GM19239 (cell line): Measurements from ENCODE around the gene ATR.
A peak's percentile ranks its signal among the peaks of the same experiment; 100 is the strongest.
"Not testable (repeated sequence)": the region's sequence is repeated elsewhere in the genome, so short reads cannot be mapped to it uniquely, and the experiment has no call there.

Experiments
- DNase-seq: peaks from one replicate; pipeline ENCODE4 v3.0.0; 2011; ENCODE audit warnings: low spot score; ENCODE audit not compliant: insufficient read length
- FAIRE-seq: peaks from 2 replicates; lab custom pipeline; 2011; peaks lifted over from hg19 to GRCh38; lab: Jason Lieb, UNC

ATR gene

DNA sequence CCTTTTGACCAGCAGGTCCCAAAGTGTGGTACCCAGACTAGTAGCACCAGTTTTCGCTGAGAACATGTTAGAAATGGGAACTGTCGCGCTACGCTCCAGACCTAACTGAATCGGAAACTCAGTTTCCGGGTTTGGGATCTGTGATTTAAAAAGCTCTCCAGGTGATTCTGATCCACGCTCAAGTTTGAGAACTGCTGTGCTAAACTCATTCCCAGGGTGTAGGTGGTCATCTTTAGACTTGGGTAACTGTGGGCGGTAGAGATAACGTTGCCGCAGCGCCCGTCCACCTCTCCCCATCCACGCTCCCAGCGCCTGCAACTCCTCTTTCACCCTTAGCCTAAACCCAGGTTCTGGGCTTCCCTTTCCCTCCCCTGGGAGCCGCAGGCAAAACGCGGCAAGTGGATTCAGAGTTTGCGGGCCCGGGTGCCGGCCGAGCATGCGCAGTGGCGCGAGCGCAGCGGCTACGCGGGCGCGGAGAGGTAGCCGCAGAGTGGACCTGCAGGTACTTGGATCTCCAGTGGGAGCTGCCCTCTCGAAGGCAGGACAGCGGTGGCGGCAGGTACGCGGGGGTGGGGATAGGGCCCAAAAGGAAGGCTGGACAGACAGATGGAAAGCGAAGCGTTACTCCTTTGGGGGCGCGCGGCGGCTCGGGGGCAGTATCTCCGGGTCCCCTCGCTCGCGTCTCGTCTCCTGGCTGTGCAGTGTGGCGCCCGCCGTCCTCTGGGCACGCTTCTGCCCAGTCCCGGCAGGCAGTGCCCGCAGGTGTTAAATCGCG is 17.6 kb upstream of the ATR start, which contains the start of gene PLS1:
Gene PLS1 (plus strand): TSS at position 443 of the 775 bp plus-strand sequence. CDS start 67,845 bp downstream, outside the sequence.
- peak; percentile 78 for FAIRE-seq
- peak; percentile 80 for DNase-seq

DNA sequence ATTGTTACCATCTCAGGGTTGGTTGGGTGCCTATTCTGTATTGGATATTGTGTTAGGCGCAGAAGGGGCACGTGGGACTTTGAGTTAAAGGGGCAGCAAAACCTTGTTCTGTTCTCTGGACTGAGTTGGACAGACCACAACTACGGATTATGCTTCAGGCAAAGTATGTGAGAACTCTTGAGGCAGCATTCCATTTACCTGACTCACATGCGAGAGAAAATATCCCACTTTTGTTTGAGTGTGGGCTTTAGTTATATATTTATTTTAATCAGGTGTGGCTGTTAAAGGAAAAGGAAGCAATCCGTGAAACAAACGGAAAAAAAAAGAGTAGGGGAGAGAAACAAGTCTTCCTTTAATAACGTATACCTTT is 17.0 kb upstream of the ATR start:
- DNase-seq: no peak
- no peak for FAIRE-seq

DNA sequence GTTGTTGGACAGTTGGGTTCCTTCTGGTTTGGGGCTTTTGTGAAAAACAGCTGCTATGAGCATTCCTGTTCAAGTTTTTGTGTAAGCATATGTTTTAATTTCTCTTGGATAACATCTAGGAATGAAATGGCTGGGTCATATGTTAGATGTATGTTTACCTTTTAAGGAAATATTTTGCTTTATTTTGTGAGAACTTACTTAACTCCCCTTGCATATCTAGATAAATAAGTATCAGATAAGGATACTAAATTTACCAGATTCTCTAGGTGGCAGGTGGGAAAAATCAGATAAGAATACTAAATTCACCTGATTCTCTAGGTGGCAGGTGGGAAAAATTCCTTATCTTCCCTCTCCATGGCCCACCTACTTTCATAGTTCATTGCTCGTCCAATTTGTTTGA is 16.6 kb upstream of the ATR start:
- FAIRE-seq: no peak
- DNase-seq: no peak

DNA sequence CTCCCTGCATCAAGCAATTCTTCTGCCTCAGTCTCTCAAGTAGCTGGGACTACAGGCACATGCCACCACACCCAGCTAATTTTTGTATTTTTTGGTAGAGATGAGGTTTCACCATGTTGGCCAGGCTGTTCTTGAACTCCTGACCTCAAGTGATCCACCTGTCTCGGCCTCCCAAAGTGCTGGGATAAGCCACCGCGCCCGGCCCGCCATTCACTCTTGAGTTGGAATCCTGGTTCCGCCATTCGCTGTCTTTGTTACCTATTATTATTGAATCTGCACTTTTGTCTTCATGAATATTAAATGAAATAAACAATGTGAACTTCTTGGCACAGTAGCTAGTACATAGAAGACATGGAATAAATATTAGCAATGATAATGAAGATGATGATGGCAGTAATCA is 13.7 kb upstream of the ATR start:
- DNase-seq, FAIRE-seq: not testable (repeated sequence)

DNA sequence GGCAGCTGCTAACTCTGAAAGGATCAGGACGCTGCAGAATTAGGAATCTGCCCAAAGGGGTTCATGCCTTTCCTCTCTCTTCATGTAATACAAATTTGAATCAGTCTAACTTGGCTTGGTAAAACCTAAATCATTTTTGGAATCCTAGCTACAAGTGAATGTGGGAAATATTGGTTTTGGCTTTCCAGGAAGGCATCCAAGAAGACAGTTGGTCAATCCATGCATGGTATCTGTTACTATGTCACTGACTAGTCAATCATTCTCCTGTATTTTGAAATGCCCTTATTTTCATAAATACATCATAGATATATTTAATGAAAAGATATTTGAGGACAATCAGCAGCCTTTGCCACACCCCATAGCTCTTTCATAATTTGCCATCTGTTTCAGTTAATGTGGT is 10.2 kb upstream of the ATR start:
- FAIRE-seq: no peak

DNA sequence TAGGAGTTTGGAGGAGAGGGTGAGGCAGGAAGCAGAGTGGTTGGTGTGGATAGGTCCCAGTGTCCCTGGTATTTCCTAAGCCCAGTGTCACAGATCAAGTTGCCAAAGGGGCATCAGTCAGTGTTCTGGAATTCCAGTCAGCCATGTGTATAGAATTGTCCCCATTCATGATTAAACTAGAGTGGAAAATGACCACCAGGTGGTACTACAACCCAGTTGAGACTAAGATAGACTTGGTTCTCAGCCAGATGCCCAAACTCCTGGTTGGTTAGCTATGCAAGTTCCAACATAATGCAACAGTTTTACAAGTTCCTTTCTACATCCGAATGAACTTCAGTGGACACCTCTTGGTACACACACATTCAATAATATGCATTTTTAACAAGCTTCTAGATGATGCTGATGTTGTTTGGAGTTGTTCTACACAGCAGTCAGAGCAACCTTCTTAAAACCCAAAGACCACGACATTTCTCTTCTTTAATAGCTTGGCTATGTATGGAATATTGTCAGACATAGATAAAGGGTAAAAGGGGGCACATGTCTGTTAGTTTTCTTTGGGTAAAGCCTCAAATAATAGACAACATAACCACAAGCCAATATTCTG is 8.4 kb upstream of the ATR start:
- FAIRE-seq (peak; percentile 59), DNase-seq (no peak)

More for the DNA sequence above, 10.2 kb upstream of the ATR start:
- no peak for DNase-seq

DNA sequence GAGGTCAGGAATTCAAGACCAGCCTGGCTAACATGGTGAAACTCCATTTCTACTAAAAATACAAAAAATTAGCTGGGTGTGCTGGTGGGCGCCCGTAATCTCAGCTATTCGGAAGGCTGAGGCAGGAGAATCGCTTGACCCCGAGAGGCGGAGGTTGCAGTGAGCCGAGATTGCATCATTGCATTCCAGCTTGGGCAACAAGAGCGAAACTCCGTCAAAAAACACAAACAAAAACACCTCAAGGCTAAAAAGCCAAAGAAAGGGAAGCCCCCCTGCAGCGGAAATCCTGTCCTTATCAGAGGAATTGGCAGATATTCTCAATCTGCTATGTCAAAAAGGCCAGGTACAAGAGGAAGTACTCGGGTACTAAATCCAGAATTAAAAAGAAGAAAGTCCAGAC is 2.5 kb upstream of the ATR start:
- not testable (repeated sequence) for FAIRE-seq

DNA sequence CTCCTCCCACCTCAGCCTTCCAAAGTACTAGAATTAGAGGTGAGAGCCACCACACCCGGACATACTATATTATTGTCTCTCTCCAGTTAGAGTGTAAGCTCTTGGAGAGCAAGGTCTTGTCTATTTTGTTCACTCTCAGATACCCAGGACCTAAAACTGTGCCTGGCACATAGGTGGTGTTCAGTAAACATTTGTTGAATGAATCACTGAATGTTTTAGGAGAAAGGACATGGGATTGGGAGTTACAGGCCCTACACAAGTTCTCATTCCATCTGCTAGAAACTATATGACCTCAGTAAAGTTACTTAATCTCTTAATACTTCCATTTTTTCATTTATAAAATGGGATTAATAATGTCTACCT is 1.5 kb upstream of the ATR start:
- peak; percentile 26 for FAIRE-seq
- no peak for DNase-seq

More for the DNA sequence above, 2.5 kb upstream of the ATR start:
- not testable (repeated sequence) for DNase-seq

DNA sequence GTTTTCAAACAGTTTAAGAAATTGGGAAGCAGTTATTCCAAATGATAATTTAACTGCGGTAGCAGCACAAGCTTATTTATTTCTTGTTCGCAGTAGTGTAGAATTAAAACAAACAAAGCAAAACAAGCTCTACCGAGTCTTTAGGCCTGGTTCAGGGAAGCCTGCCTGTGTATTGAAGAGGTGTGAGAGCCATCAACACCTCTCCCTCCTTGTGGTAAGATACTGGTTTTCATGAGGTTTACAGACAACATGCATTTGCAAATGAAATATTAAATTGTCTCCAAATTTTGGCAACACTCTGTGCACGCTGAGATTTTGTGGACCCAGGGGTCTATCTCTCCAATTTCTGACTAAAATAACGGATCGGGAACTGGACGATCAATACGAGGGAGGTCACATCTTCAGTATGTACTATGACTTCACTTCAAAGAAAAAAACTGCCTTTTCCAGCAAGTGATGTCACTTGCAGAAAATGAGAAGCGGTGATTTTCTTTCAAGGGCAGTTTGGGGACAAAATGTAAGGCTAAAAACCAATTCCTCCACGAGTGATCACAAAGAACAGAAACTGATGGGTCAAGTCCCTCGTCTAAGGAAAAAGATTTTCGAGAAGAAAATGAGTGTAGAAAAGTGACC is 721 bp downstream of the ATR start:
- DNase-seq (no peak), FAIRE-seq (peak; percentile 59)

DNA sequence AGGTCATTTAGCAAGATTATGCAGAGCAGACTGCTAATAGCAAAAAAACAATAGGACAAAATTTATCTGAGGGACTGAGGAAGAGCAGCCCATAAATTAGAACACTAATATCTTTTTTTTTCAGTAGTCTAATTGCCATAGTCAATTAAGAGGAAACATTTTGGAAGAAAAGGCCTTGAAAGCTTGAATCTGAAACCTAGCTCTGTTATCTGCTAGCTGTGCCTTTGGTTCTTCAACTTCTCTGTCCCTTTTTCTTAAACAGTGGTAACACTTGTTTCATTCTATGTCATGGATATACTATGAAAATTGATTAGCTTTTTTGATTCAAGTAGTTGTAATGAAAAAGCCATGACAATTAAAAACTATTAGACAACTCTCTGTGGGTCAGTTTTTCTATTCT is 1.7 kb downstream of the ATR start:
- DNase-seq (no peak), FAIRE-seq (no peak)

DNA sequence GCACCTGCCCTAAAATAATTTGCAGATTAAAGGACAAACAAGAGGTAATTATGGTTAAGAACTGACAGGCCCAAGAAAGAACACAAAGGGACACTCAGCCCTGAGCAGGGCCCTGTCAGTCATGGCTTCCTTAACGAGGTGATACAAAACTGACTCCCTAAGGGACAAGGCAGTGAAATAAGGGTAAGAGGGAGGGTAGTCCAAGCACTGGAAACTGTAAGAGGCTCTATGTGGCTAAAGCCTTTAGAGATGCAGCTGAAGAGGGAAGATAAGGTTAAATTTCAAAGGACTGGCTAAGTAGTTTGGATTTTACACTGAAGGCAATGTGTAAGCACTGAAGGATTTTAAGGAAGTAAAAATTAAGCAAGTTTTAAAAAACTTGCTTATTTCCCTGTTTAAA is 3.9 kb downstream of the ATR start:
- FAIRE-seq (no peak), DNase-seq (no peak)

DNA sequence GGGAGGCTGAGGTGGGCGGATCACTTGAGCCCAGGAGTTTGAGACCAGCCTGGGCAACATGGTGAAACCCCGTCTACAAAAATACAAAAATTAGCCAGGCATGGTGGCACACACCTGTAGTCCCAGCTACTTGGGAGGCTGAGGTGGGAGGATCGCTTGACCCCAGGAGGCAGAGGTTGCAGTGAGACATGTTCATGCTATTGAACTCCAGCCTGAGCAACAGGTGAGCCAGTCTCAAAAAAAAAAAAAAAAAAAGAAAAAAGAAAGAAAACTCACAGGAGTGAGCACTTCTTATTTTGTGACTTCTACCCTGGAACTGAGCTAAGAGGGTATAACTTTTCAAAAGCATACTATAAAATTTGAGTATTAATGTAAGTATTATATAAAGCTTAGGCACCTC is 4.3 kb downstream of the ATR start:
- not testable (repeated sequence) for FAIRE-seq, DNase-seq

DNA sequence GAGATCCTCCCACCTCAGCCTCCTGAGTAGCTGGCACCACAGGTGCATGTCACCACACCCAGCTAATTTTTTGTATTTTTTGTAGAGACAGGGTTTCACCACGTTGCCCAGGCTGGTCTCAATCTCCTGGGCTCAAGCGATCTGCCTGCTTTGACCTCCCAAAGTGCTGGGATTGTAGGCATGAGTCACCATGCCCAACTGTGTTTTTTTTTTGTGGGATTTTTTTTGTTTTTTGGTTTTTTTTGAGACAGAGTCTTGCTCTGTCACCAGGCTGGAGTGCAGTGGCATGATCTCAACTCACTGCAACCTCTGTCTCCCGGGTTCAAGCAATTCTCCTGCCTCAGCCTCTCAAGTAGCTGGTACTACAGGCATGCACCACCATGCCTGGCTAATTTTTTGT is 9.1 kb downstream of the ATR start:
- FAIRE-seq, DNase-seq: not testable (repeated sequence)

DNA sequence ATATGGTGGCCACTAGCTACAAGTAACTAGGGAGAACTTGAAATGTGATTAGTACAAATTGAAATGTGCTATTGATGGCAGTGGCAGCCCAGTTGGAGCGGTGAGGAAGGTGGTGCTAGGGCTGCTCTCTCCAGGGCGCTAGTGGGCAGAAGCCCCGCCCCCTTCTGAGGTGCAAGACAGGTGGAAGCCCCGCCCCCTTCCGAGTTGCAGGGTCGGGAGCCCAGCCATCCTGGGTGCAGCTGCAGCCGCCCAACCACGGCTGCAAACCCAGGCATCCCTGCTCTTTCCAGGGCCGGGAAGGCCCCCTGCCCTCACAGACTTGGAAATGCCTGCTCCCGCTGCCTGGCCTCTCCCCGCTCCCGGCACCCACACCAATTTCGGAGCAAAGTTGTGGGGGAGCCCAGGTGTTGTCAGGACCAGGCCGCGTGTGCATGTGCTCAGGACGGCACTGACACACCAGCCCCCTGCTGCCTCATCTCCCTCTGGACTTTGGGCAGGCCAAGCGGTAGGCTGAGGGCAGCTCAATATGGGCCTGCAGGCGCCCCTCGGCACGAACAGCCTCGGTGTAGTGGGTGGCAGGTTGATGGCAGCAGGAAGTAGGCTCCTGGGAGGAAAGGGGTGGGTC is 10.0 kb downstream of the ATR start:
- FAIRE-seq (no peak), DNase-seq (no peak)

DNA sequence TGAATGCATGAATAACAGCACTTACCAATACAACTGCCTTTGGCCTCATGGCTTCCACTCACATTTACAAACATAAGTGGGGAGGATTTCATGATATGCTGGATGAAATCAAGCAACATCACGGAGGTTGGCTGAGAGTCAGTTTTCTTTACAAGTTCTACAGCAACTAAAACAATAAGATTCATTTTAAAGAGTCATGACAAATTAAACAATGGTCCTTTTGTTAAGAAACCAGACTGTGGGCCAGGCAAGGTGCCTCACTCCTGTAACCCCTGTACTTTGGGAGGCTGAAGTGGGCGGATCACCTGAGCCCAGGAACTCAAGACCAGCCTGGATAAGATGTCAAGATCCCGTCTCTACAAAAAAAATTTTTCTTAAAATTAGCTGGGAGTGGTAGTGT is 12.4 kb downstream of the ATR start:
- DNase-seq (no peak), FAIRE-seq (no peak)

DNA sequence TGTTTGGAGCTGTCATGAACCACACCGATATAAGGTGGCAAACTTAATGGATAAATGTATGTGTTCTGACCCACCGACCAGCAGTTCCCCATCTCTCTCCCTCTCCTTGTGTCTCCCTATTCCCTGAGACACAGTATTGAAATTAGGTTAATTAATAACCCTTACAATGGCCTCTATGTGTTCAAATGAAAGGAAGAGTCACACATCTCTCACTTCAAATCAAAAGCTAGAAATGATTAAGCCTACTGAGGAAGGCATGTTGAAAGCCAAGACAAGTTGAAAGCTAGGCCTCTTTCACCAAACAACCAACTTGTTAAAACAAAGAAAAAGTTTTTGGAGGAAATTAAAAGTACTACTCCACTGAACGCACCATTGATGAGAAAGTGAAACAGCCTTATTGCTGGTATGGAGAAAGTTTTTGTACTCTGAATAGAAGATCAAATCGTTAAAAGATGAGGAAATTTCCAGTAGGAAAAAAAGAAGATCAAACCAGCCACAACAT is 15.0 kb downstream of the ATR start:
- FAIRE-seq (peak; percentile 21), DNase-seq (no peak)

DNA sequence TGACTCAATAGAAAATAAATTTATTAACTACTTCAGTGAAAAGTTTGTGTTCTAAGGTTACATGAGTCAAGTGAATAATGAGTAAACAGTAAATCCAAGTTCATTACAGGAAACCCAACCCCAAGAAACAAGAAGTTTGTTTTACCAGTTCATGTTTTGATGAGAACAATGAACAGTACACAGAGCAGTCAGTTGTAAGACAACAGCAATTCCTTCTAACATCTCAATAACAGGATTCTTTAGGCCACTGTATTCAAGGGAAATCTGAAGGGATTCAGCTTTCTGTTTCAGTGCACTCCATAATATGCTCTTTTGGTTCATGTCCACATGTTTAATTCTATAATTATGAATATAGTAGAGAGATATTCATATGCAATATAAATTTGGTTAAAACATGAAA is 18.4 kb downstream of the ATR start:
- DNase-seq (no peak), FAIRE-seq (no peak)

DNA sequence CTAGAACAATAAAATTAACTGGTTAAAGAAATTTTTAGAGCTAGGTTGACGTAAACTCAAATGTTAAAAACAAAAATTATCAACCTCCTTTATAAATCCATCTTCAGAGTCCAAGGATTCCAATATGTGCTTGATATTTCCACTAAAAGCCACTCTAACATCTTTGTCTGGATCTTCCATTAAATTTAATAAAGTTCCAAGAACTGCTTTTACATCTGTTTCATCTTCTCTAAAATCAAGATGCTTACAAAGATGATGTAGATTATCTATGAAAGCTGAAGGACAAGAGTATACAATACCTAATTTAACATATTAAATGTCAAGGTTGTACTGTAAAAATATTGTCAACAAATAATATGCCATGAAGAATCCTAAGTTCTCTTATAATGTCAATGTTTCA is 24.8 kb downstream of the ATR start:
- no peak for DNase-seq
- no peak for FAIRE-seq

DNA sequence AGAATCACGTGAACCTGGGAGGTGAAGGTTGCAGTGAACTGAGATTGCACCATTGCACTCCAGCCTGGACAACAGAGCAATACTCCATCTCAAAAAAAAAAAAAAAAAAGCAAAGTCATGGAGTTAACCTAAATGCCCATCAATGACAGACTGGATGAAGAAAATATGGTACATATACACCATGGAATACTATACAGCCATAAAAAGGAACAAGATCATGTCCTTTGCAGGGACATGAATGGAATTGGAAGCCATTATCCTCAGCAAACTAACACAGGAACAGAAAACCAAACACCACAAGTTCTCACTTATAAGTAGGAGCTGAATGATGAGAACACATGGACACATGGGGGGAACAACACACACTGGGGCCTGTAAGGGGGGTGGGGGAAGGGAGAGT is 26.0 kb downstream of the ATR start:
- not testable (repeated sequence) for FAIRE-seq, DNase-seq

DNA sequence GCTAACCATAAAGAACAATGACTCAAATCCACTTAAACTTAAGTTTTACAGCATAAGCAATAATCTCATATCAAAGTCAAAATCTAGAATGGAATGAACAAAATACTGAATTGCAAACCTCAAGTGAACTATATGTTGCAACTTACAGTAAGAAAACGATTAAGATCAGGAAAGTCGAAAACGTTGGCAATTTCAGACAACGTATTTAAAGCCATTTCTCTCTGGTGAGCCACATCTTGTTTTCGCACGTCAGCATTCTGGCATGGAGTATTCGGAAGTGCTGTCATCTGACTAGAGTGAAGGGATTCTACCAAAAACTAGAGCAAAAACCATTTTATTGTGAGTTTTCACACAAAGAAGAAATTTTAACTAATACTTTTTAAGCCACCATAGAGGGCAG is 28.5 kb downstream of the ATR start:
- no peak for DNase-seq
- FAIRE-seq: no peak

DNA sequence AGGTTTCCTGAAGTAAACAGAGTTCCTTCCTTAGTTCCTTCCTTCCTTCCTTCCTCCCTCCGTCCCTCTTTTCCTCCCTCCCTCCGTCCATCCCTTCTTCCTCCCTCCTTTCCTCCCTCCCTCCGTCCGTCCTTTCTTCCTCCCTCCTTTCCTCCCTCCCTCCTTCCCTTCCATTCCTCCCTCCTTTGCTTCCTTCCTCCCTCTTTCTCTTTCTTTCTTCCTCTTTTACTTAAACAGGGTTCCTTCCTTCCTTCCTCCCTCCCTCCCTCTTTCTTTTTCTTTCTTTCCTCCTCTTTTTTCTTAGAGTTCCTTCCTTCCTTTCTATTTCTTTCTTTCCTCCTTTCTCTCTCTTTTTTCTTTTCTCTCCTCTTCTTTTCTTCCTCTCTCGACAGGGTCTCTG is 35.2 kb downstream of the ATR start:
- FAIRE-seq (no peak), DNase-seq (no peak)
